Ascending aorta (tissue), 2 donors: Measurements from ENCODE around the gene BLACAT1. TPM values are rescaled to one million over a fixed set of nuclear protein-coding genes. Genes with fewer than 3 reads are reported as not detected.

Source experiments
- DNase-seq, 2 donors: peaks; one replicate each; pipeline ENCODE4 v3.0.0-alpha.2; 2019; ENCODE audit warnings: low spot score in 2 of 2
- H3K27ac ChIP-seq, 2 donors: fragments of 200-600 bp; sonication (generic); one replicate each; pipeline ENCODE4 v1.5.1; 2016 to 2017; ENCODE audit warnings: mild to moderate bottlenecking in 1 of 2
- H3K27me3 ChIP-seq: fragments of 200-600 bp; sonication (generic); one replicate; pipeline ENCODE4 v1.5.1; 2017
- H3K36me3 ChIP-seq, 2 donors: fragments of 200-600 bp; sonication (generic); one replicate each; pipeline ENCODE4 v1.5.1; 2016
- H3K4me1 ChIP-seq, 2 donors: fragments of 200-600 bp; sonication (generic); one replicate each; pipeline ENCODE4 v1.5.1; 2016 to 2017; ENCODE audit warnings: mild to moderate bottlenecking in 1 of 2
- H3K4me3 ChIP-seq, 2 donors: fragments of 200-600 bp; sonication (generic); one replicate each; pipeline ENCODE4 v1.5.1; 2016 to 2017; ENCODE audit warnings: mild to moderate bottlenecking in 1 of 2
- H3K9me3 ChIP-seq, 2 donors: fragments of 200-600 bp; sonication (generic); one replicate each; pipeline ENCODE4 v1.5.1; 2016
- intact Hi-C: fragments of 100-400 bp; cut with DNase I; formaldehyde crosslinking; loops from one replicate; pipeline ENCODE4 v1.15.1; 2023
- total RNA-seq: library from RNA; depleted of rRNA; stranded (reverse); fragments of >200 nt; gene quantifications from one replicate; pipeline ENCODE4 v1.1.0, GENCODE V29; 2016
- TF ChIP-seq, protein P1 (sequence below), 3 experiments: fragments of 200-600 bp in 2 of 3; fragments of 450-650 bp in 1 of 3; sonication (generic) in 2 of 3; IDR thresholded peaks; one replicate each; pipeline ENCODE4 v1.5.1; 2016 to 2019; ENCODE audit warnings: antibody characterized with exemption in 3 of 3, mild to moderate bottlenecking in 1 of 3, moderate library complexity in 1 of 3

The BLACAT1 gene
- total RNA-seq, 1 donor from 2014 or later, result not detected

DNA sequence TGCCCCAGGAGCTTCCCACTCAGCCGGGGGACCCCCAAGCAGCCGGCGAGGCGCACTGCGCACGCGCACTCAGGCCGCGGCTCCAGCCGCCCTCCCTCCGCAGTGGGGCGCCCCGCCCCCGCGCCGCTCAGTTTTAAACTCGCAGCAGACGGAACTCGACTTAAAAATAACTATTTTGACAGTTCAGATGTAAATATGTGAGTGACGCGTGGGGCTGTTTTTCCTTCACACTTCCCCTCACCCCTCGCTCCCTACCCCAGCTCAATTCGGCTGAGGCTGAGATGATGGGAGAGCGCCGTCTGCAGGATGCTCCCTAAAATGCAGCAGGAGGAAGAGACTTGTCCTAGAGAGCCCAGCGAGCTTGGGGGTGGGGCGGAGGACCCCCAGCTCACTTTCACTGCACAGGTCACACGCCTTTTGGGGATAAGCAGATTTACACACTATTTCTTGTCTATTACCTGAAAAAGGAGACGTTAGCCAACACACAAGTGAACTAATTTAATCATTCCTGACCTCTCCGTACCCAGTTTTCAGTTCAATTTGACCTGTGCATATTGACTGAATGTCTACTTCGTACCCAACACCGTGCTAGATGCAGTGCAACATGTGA, 25.0 kb downstream of the BLACAT1 start:
- Histone ChIP-seq H3K9me3 (no peaks in the 10 kb centered on the region), H3K4me1 (peaks cover 0 to 4% of the 10 kb centered on the region in 2 donors), H3K27ac (no peak overlapping the region), H3K27me3 (no peaks in the 10 kb centered on the region), H3K4me3 (peak overlapping the region; percentile 38 to 73), H3K36me3 (no peaks in the 10 kb centered on the region)
- TF ChIP-seq, protein P1, sequence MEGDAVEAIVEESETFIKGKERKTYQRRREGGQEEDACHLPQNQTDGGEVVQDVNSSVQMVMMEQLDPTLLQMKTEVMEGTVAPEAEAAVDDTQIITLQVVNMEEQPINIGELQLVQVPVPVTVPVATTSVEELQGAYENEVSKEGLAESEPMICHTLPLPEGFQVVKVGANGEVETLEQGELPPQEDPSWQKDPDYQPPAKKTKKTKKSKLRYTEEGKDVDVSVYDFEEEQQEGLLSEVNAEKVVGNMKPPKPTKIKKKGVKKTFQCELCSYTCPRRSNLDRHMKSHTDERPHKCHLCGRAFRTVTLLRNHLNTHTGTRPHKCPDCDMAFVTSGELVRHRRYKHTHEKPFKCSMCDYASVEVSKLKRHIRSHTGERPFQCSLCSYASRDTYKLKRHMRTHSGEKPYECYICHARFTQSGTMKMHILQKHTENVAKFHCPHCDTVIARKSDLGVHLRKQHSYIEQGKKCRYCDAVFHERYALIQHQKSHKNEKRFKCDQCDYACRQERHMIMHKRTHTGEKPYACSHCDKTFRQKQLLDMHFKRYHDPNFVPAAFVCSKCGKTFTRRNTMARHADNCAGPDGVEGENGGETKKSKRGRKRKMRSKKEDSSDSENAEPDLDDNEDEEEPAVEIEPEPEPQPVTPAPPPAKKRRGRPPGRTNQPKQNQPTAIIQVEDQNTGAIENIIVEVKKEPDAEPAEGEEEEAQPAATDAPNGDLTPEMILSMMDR (IDR thresholded peaks at IDR 0.05), result peak; percentile 75 to 93 (median 82)
- intact Hi-C loops, result loop anchor here (1.0 to 5.0 kb wide), 2 partner anchors 76 to 94 kb away; no protein-coding TSS in a partner anchor
- peak in 1 of 2 donors; percentile 70 for DNase-seq

DNA sequence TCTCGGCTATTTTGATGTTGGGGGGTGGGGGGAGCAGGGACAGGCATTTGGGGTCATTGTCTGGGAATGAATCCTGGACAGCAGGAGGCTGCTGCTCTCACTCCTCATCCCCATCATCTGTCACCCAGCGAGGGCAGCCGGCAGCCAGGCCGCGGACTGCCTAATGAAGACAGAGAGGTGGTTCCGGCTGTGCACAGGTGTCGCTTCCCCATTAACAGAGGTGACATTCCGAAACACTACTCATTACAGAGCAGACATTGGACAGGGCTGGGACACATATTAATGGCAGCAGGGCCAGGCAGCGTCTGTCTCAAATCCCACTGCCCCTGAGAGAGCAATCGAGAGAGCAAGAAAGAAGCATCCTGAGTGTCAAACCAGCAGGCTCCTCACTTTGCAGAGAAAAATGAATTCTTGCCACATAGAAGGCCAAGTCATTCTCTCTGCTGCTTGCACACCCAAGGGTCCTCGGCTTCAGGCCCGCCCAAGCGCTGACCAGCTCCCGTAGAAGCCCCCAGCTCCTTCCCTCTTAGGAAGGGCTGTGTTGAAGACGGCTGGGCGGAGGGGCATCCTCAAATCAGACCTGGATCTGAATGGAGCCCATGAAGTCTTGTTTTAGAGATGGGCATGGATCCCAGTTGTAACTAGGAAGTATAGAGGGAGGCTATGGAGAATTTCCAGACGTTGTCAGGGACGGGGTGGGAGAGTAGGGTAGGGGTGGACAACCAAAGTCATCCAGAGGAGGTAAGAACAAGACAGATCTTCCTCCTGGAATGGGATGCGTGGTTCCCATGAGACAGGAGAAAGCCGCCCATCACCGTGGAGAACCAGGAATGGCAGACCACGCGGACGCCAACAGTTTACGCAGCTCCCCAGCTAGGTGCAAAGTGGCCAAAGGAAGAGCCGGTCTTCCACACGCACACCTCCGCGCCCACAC, 25.8 kb downstream of the BLACAT1 start:
- H3K4me1 ChIP-seq, result peaks cover 0 to 4% of the 10 kb centered on the region in 2 donors
- TF ChIP-seq, protein P1 (IDR thresholded peaks at IDR 0.05), result no peak

DNA sequence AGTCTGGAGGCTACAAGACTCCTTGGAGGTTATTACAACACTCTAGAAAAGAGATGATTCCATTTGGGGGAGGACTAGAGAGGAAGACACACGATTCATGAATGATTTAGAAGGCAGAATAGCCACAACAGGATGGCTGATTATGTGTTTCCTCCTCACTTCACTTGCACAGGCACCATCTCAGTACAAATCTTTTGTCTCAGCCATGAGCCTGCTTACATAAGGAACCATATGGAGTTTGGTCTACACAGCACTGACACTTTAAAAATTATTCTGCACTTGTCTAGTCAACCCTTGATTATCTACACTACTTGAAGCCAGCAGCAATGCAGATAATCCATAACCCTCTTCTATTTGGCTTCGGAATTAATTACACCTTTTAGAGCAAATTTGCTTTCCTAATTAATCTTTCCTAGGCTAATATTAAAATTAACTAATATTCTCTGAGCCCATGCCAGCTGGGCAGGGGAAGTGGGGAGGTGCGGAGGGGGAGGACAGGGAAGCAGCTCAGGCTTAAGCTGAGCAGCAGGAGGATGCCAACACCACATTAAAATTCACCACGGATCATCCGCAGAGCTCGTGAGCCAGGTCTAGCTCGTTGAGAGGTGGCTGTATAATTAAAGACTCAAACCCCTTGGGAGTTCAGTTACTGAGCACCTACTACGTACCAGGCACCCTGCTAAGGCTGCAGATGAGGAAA, 30.8 kb downstream of the BLACAT1 start:
- H3K4me1 ChIP-seq, result no peaks in the 10 kb centered on the region
- H3K27me3 ChIP-seq, result no peaks in the 10 kb centered on the region
- no peaks in the 10 kb centered on the region for H3K36me3 ChIP-seq
- TF ChIP-seq, protein P1 (IDR thresholded peaks at IDR 0.05), result no peak
- H3K9me3 ChIP-seq, result no peaks in the 10 kb centered on the region
- intact Hi-C loops, result no loop called here
- no peak overlapping the region for H3K4me3 ChIP-seq
- peak in 1 of 2 donors; percentile 21 for DNase-seq
- no peak overlapping the region for H3K27ac ChIP-seq

More for the DNA sequence above, 25.8 kb downstream of the BLACAT1 start:
- no peak overlapping the region for H3K27ac ChIP-seq
- peak in 1 of 2 donors; percentile 42 for DNase-seq
- H3K27me3 ChIP-seq, result no peaks in the 10 kb centered on the region
- H3K4me3 ChIP-seq, result peak overlapping the region; percentile 38 to 73
- no peaks in the 10 kb centered on the region for H3K9me3 ChIP-seq
- no peaks in the 10 kb centered on the region for H3K36me3 ChIP-seq
- intact Hi-C loops, result loop anchor here (5.0 kb wide), 1 partner anchor 93 kb away; no protein-coding TSS in a partner anchor

DNA sequence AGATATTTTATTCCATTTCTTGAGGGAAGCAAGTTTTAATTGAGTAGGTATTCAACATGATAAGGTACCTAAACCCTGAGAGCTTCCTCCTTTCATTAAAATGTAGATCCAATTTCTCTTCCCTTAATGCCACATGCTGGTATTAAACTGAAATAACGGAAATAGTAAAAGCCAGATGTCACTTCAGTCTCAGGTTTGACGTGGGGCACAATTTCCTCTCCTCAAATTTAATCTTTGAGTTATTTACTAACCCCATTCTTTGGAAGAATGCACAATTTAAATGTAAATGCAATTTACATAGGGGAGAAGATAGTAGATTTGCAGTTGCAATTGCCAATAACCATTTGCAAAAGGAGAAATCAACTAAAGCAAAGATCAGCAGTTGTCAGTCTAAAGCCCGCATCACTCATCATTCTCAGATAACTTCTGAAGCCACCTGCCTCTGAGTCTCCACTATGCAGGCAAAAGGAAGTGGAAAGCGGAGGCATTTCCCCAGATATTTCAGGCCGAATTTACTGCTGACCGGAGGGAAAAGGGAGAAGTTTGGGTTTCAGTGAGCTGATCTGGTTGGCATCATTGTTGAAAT, 31.9 kb downstream of the BLACAT1 start:
- Histone ChIP-seq H3K27me3 (no peaks in the 10 kb centered on the region), H3K9me3 (no peaks in the 10 kb centered on the region), H3K4me1 (no peaks in the 10 kb centered on the region), H3K4me3 (no peak overlapping the region), H3K27ac (no peak overlapping the region), H3K36me3 (no peaks in the 10 kb centered on the region)
- no peak for DNase-seq
- intact Hi-C loops, result no loop called here
- TF ChIP-seq, protein P1 (IDR thresholded peaks at IDR 0.05), result no peak

DNA sequence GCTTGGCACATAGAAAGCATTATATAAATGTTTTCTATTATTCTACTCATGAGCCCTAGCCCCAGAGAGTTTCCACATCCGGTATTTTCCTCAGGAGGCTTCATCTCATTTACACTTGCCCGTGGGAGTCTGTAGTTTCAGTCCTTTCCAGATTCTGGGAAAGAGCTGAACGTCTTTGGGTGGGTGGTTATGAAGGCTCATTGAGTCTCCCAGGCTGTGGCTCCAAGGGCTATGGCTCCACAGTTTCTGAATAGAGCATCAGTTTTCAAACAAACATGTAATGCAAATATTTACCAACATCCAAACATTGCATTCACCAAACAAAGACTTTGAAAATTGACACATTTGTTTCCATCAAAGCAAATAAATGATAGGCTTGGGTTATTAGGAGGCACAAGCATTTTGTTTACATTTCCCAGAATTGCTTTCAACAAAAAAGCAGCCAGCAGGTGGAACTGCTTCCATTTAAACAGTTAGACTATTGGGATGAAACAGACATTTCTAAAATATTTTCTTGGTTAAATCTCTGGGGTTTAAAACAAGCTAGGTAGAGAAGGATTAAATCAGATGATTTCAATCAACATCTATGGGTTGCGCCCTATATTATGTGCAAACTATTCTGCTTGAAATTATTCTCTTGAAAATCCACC, 32.7 kb downstream of the BLACAT1 start:
- H3K9me3 ChIP-seq, result no peaks in the 10 kb centered on the region
- no peak overlapping the region for H3K27ac ChIP-seq
- H3K4me3 ChIP-seq, result no peak overlapping the region
- H3K36me3 ChIP-seq, result no peaks in the 10 kb centered on the region
- peak in 1 of 2 donors; percentile 2 for DNase-seq
- TF ChIP-seq, protein P1 (IDR thresholded peaks at IDR 0.05), result no peak
- H3K27me3 ChIP-seq, result no peaks in the 10 kb centered on the region
- intact Hi-C loops, result no loop called here
- no peaks in the 10 kb centered on the region for H3K4me1 ChIP-seq
